Measurements from ENCODE around the gene GFER.

Gene GFER

DNA sequence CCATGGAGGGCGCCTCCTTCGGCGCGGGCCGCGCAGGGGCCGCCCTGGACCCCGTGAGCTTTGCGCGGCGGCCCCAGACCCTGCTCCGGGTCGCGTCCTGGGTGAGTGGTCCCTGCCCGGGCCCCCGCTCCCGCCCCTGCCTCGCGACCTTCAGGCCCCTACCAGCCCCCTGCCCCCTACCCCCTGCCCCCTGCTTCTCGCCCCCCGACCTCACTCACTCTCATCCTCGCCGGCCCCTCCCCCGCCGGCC is 6.0 kb downstream of the GFER start:
- Histone ChIP-seq H3K79me2 (ENCODE audit: insufficient read depth, low read length) (peaks cover 3% of the 10 kb centered on the region), H2AFZ (ENCODE audit: low read depth, low read length) (no peak overlapping the region), H3K27ac (ENCODE audit: low read length) (no peak overlapping the region), H3K9ac (ENCODE audit: low read depth, low read length) (no peak overlapping the region), H3K4me2 (ENCODE audit: insufficient read depth, low read length) (no peak overlapping the region), H3K4me3 (ENCODE audit: low read depth in 1 of 2, low read length in 2 of 2) (no peak overlapping the region), H3K9me3 (ENCODE audit: insufficient read depth, low read length, severe bottlenecking) (no peaks in the 10 kb centered on the region), H4K20me1 (ENCODE audit: insufficient read depth, low read length) (no peaks in the 10 kb centered on the region), H3K36me3 (ENCODE audit: insufficient read depth, low read length) (peaks cover 13% of the 10 kb centered on the region), H3K4me1 (ENCODE audit: insufficient read depth, low read length) (peaks cover 6% of the 10 kb centered on the region), H3K27me3 (ENCODE audit: insufficient read depth, low read length, poor library complexity) (no peaks in the 10 kb centered on the region)
- DNase-seq = no peak
- ATAC-seq (ENCODE audit: insufficient read depth, low read depth) = no peak
- no peak for TF ChIP-seq EZH2 (IDR thresholded peaks at IDR 0.05; ENCODE audit: borderline replicate concordance, low read depth, low read length, severe bottlenecking)
- TF ChIP-seq, protein P1, sequence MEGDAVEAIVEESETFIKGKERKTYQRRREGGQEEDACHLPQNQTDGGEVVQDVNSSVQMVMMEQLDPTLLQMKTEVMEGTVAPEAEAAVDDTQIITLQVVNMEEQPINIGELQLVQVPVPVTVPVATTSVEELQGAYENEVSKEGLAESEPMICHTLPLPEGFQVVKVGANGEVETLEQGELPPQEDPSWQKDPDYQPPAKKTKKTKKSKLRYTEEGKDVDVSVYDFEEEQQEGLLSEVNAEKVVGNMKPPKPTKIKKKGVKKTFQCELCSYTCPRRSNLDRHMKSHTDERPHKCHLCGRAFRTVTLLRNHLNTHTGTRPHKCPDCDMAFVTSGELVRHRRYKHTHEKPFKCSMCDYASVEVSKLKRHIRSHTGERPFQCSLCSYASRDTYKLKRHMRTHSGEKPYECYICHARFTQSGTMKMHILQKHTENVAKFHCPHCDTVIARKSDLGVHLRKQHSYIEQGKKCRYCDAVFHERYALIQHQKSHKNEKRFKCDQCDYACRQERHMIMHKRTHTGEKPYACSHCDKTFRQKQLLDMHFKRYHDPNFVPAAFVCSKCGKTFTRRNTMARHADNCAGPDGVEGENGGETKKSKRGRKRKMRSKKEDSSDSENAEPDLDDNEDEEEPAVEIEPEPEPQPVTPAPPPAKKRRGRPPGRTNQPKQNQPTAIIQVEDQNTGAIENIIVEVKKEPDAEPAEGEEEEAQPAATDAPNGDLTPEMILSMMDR (IDR thresholded peaks at IDR 0.05; ENCODE audit: borderline replicate concordance, extremely low read depth, low read length, poor library complexity, severe bottlenecking) = no peak

DNA sequence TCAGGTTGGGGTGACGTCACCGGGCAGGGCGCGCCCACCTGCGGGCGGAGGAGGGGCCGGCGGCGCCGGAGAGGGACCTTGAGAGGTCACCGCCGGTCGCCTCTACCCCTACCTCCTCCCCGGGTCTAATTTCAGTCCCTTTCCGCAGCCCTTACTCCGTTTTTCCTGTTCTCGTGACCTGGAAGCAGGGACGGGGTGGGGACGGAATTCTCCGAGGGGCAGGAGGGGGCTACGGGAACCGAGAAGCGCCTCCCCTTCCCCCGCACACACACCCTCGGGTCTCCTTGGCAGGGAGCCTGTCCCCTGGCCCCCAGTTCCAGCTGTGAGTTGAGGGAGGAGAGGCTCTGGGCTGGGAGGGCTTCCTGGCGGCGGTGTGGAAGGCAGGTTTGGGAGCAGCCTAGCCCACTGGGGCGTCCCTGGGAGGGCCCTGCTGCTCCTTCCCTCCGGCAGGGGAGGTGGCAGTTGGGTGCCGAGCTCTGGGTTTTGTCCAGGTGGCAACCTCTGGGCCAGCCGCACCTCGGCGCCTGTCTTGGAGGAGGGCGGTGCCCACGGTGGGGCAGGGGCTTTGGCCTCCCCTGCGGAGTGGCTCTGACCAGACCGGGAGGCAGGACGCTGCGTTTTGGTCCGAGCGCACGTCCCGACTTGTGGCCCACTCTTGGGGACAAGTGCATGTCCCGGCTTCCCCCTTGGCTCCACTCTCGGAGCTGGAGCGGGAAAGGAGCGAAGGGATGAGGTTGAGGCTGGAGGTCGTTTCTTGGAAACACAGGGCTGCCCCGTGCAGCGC is 6.5 kb downstream of the GFER start:
- no peak overlapping the region for H3K27ac ChIP-seq (ENCODE audit: low read length)
- H3K4me2 ChIP-seq (ENCODE audit: insufficient read depth, low read length) = no peak overlapping the region
- H3K36me3 ChIP-seq (ENCODE audit: insufficient read depth, low read length) = peaks cover 9% of the 10 kb centered on the region
- DNase-seq (no peak), ATAC-seq (ENCODE audit: insufficient read depth, low read depth) (no peak)
- no peak overlapping the region for H2AFZ ChIP-seq (ENCODE audit: low read depth, low read length)
- H3K4me3 ChIP-seq (ENCODE audit: low read depth in 1 of 2, low read length in 2 of 2) = no peak overlapping the region
- TF ChIP-seq EZH2 (IDR thresholded peaks at IDR 0.05; ENCODE audit: borderline replicate concordance, low read depth, low read length, severe bottlenecking) = no peak
- H4K20me1 ChIP-seq (ENCODE audit: insufficient read depth, low read length) = no peaks in the 10 kb centered on the region
- no peaks in the 10 kb centered on the region for H3K79me2 ChIP-seq (ENCODE audit: insufficient read depth, low read length)
- no peak overlapping the region for H3K9ac ChIP-seq (ENCODE audit: low read depth, low read length)
- H3K4me1 ChIP-seq (ENCODE audit: insufficient read depth, low read length) = peaks cover under 1% of the 10 kb centered on the region; the same call in 1 of the 2 replicates
- H3K27me3 ChIP-seq (ENCODE audit: insufficient read depth, low read length, poor library complexity) = no peaks in the 10 kb centered on the region
- H3K9me3 ChIP-seq (ENCODE audit: insufficient read depth, low read length, severe bottlenecking) = no peaks in the 10 kb centered on the region

DNA sequence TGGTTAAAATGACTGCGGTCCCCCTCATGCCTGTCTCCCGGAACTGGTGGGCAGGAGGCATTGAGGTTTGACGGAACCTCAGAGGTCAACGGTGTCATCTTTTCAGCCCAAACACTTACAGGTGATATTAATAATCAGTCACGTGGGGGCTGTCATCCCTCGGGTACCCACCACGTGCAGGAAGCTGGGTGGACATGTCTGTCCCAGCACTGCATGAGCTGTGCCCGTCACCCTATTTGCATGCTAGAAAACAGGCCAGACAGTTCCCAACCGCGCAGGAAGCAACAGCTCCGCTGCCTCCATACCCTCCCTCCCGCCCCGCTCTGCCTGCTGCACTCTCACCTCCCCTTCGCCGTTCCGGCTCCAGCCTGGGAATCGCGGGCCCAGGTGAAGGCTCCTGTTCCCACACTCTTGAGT is 7.2 kb downstream of the GFER start:
- Histone ChIP-seq H3K36me3 (ENCODE audit: insufficient read depth, low read length) (peaks cover 4% of the 10 kb centered on the region), H3K4me1 (ENCODE audit: insufficient read depth, low read length) (no peaks in the 10 kb centered on the region), H3K9me3 (ENCODE audit: insufficient read depth, low read length, severe bottlenecking) (no peaks in the 10 kb centered on the region), H3K4me2 (ENCODE audit: insufficient read depth, low read length) (no peak overlapping the region), H4K20me1 (ENCODE audit: insufficient read depth, low read length) (no peaks in the 10 kb centered on the region), H3K27ac (ENCODE audit: low read length) (no peak overlapping the region), H2AFZ (ENCODE audit: low read depth, low read length) (no peak overlapping the region), H3K79me2 (ENCODE audit: insufficient read depth, low read length) (no peaks in the 10 kb centered on the region), H3K27me3 (ENCODE audit: insufficient read depth, low read length, poor library complexity) (no peaks in the 10 kb centered on the region), H3K9ac (ENCODE audit: low read depth, low read length) (no peak overlapping the region), H3K4me3 (ENCODE audit: low read depth in 1 of 2, low read length in 2 of 2) (no peak overlapping the region)
- ATAC-seq (ENCODE audit: insufficient read depth, low read depth) = no peak
- no peak for TF ChIP-seq EZH2 (IDR thresholded peaks at IDR 0.05; ENCODE audit: borderline replicate concordance, low read depth, low read length, severe bottlenecking)
- TF ChIP-seq, protein P1 (IDR thresholded peaks at IDR 0.05; ENCODE audit: borderline replicate concordance, extremely low read depth, low read length, poor library complexity, severe bottlenecking) = no peak
- no peak for DNase-seq

DNA sequence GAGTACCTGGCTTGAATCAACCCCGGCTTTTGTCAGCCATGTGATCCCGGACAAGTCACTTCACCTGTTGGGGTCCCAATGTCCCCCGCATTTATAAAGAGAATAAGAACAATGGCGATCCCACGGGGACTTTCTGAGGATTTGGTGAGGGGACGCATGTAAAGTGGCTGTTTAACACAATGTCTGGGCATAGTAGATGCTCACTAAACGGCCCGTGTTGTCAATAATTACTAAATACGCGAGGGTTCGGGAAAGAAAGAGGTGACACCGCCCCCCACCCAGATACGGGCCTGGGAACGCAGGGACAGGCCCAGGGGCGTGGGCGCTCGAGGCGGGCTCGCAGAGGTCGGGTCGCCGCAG is 7.6 kb downstream of the GFER start:
- no peak overlapping the region for H3K4me2 ChIP-seq (ENCODE audit: insufficient read depth, low read length)
- no peak for ATAC-seq (ENCODE audit: insufficient read depth, low read depth)
- no peak overlapping the region for H3K4me3 ChIP-seq (ENCODE audit: low read depth in 1 of 2, low read length in 2 of 2)
- no peaks in the 10 kb centered on the region for H3K79me2 ChIP-seq (ENCODE audit: insufficient read depth, low read length)
- H3K27ac ChIP-seq (ENCODE audit: low read length) = no peak overlapping the region
- no peak for DNase-seq
- no peaks in the 10 kb centered on the region for H4K20me1 ChIP-seq (ENCODE audit: insufficient read depth, low read length)
- peaks cover under 1% of the 10 kb centered on the region; the same call in 1 of the 2 replicates for H3K36me3 ChIP-seq (ENCODE audit: insufficient read depth, low read length)
- H2AFZ ChIP-seq (ENCODE audit: low read depth, low read length) = no peak overlapping the region
- no peak overlapping the region for H3K9ac ChIP-seq (ENCODE audit: low read depth, low read length)
- no peak for TF ChIP-seq EZH2 (IDR thresholded peaks at IDR 0.05; ENCODE audit: borderline replicate concordance, low read depth, low read length, severe bottlenecking)
- TF ChIP-seq, protein P1 (IDR thresholded peaks at IDR 0.05; ENCODE audit: borderline replicate concordance, extremely low read depth, low read length, poor library complexity, severe bottlenecking) = no peak
- no peaks in the 10 kb centered on the region for H3K27me3 ChIP-seq (ENCODE audit: insufficient read depth, low read length, poor library complexity)
- no peaks in the 10 kb centered on the region for H3K4me1 ChIP-seq (ENCODE audit: insufficient read depth, low read length)
- H3K9me3 ChIP-seq (ENCODE audit: insufficient read depth, low read length, severe bottlenecking) = no peaks in the 10 kb centered on the region

Measured in DND-41 (cell line).